ENCODE results near the gene HJURP. TPM values are rescaled to one million over a fixed set of nuclear protein-coding genes. Genes with fewer than 3 reads are reported as not detected.

Gene HJURP, protein sequence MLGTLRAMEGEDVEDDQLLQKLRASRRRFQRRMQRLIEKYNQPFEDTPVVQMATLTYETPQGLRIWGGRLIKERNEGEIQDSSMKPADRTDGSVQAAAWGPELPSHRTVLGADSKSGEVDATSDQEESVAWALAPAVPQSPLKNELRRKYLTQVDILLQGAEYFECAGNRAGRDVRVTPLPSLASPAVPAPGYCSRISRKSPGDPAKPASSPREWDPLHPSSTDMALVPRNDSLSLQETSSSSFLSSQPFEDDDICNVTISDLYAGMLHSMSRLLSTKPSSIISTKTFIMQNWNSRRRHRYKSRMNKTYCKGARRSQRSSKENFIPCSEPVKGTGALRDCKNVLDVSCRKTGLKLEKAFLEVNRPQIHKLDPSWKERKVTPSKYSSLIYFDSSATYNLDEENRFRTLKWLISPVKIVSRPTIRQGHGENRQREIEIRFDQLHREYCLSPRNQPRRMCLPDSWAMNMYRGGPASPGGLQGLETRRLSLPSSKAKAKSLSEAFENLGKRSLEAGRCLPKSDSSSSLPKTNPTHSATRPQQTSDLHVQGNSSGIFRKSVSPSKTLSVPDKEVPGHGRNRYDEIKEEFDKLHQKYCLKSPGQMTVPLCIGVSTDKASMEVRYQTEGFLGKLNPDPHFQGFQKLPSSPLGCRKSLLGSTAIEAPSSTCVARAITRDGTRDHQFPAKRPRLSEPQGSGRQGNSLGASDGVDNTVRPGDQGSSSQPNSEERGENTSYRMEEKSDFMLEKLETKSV
- 9.7 and 18.8 TPM in 2 replicates for total RNA-seq

DNA sequence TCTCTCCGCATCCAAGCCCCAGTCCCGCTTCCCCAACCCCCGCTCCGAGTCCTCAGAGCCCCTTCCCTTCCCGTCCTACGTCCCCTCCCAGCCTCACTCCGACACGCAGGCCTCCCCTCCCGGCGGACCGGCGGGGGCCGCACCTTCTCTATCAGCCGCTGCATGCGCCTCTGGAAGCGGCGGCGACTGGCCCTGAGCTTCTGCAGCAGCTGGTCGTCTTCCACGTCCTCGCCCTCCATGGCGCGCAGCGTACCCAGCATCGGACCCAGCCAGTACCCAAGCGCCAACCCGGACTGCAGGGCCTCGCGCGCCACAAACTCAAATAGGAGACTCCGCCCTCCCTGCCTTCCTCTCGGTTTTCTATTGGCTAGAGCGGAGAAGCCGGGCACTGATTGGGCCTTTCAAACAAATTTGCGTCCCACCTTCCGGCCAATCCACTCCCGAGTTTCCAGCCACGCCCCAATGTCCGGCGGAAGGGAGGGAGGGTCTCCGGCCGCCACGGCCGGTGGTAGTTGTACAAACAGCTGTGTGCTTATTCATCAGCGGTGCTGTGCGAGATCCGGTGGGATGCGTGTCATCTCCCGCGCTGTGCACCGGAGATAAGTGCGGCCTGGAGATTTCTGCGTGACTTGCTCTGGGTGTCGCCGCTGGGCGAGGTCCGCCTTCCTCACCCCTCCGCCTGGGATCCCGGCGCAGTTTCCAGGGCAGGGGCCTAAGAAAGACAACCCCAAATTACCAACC, at the start of gene HJURP:
Gene HJURP, minus strand, starts transcription at position 295 of the 741 bp plus-strand sequence. Its CDS starts 35 bp downstream, at position 260.

DNA sequence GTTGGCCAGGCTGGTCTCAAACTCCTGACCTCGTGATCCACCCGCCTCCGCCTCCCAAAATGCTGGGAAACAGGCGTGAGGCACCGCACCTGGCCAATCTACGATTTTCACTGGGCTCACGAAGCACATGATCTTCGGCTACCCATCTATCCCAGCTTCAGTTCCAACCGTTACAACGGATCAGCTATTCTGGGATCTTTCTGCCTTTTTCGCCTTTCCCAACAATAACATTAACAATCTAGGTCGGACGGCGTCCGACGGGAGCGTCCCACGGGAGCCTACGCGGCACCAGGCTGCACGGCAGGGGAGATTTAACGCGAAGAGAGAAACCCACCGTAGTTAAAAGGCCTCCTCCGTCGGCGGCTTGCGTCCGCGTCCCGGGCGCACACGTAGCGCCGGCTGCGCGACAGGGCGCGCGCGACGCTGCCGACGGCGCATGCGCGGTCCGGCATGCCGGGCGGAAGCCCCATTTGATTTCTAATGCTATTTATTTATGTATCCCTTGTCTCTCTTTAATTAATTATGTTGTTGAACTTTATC, 13.7 kb upstream of the HJURP start, which contains the start of gene MSL3B:
Gene MSL3B, minus strand, starts transcription at position 394 of the 540 bp plus-strand sequence.

Other genes with a start within 250 kb of the HJURP start
- not detected in 2 replicates for gene UGT1A8, start 236.9 kb downstream of the HJURP start, total RNA-seq
- gene UGT1A10, start 218.1 kb downstream of the HJURP start, total RNA-seq = not detected in 2 replicates
- gene UGT1A9, start 182.6 kb downstream of the HJURP start, total RNA-seq = not detected in 2 replicates
- not detected in 2 replicates for gene UGT1A7, start 172.6 kb downstream of the HJURP start, total RNA-seq
- gene UGT1A6, start 161.6 kb downstream of the HJURP start, total RNA-seq = not detected in 2 replicates
- not detected in 2 replicates for gene UGT1A5, start 141.6 kb downstream of the HJURP start, total RNA-seq
- not detected in 2 replicates for gene UGT1A4, start 135.8 kb downstream of the HJURP start, total RNA-seq
- gene UGT1A3, start 125.5 kb downstream of the HJURP start, total RNA-seq = not detected in 2 replicates
- not detected in 2 replicates for gene UGT1A1, start 94.3 kb downstream of the HJURP start, total RNA-seq
- not detected in 2 replicates for gene MROH2A, start 76.2 kb downstream of the HJURP start, total RNA-seq
- gene TRPM8, start 62.8 kb upstream of the HJURP start, total RNA-seq = 0.76 TPM in 1 of 2 replicates, not detected in the other
- gene SPP2, start 196.2 kb upstream of the HJURP start, total RNA-seq = not detected in 2 replicates